HepG2 (cell line): ENCODE results near the gene CAMKMT. TPM values are rescaled to one million over a fixed set of nuclear protein-coding genes. Genes with fewer than 3 reads are reported as not detected.

ENCODE experiments used
- ATAC-seq: fragments of 200-7000 bp; cut with Tn5 transposase; 3 replicates; pipeline ENCODE4 v1.9.1; 2020; ENCODE audit warnings: mild to moderate bottlenecking, moderate library complexity
- BruUV-seq: library from RNA; stranded (reverse); fragments of 400-500 nt; replicated peaks from 2 replicates; lab custom pipeline; 2021; lab: Mats Ljungman, UMichigan
- CTCF ChIA-PET: fragments of 300-600 bp; formaldehyde crosslinking; extraction: SDS; loops from one replicate; lab custom pipeline; 2021; ENCODE audit warnings: low total read pairs, inconsistent platforms, low intra/inter-chr PET ratio; lab: Yijun Ruan, JAX
- POLR2A ChIA-PET: fragments of 350-600 bp; sonication (Branson Sonifier 250); formaldehyde crosslinking; loops from one replicate; lab custom pipeline; 2020; ENCODE audit warnings: antibody characterized with exemption, inconsistent platforms; lab: Yijun Ruan, JAX
- DNase-seq: peaks from one replicate; pipeline ENCODE4 v3.0.0-alpha.2; 2015; ENCODE audit warnings: low spot score
- FAIRE-seq: peaks from 3 replicates; lab custom pipeline; 2011; peaks lifted over from hg19 to GRCh38; lab: Jason Lieb, UNC
- H2AFZ ChIP-seq: one replicate; pipeline ENCODE4 v1.6.1; 2011; ENCODE audit warnings: low read length, inconsistent platforms
- H3K27ac ChIP-seq: fragments of 300-600 bp; 3 replicates; pipeline ENCODE4 v1.8.0; 2011; ENCODE audit warnings: mixed run types, mild to moderate bottlenecking, mixed read lengths, low read length, inconsistent platforms; ENCODE audit not compliant: insufficient read depth; ENCODE audit errors: extremely low read length
- H3K27me3 ChIP-seq, 2 experiments: fragments of 200-600 bp in 1 of 2; 2 replicates in 1 of 2; 3 replicates in 1 of 2; pipeline versions ENCODE4 v1.6.0 to v1.8.0; 2011; ENCODE audit warnings: low read length in 2 of 2, mild to moderate bottlenecking in 2 of 2, moderate library complexity in 2 of 2, inconsistent platforms in 1 of 2; ENCODE audit not compliant: insufficient read depth in 2 of 2, control insufficient read depth in 1 of 2
- H3K36me3 ChIP-seq, 2 experiments: fragments of 200-600 bp in 1 of 2; replicated peaks in 1 of 2; 2 replicates in 1 of 2; 3 replicates in 1 of 2; pipeline versions ENCODE4 v1.5.1 to v1.8.0; 2011; ENCODE audit warnings: low read length in 2 of 2, inconsistent platforms in 1 of 2; ENCODE audit not compliant: insufficient read depth in 2 of 2, control insufficient read depth in 1 of 2
- H3K4me1 ChIP-seq: 2 replicates; pipeline ENCODE4 v1.5.1; 2012; ENCODE audit warnings: low read length, inconsistent platforms; ENCODE audit not compliant: insufficient read depth
- H3K4me2 ChIP-seq: 2 replicates; pipeline ENCODE4 v1.6.0; 2011; ENCODE audit warnings: low read depth, low read length, inconsistent platforms
- H3K4me3 ChIP-seq, 3 experiments: fragments of 200-600 bp in 1 of 3; sonication (generic), shearing (Covaris generic) in 1 of 3; replicated peaks in 1 of 3; 2 replicates each; pipeline ENCODE4 v1.5.1; 2011 to 2016; ENCODE audit warnings: low read length in 3 of 3, inconsistent platforms in 2 of 3, low read depth in 2 of 3, mild to moderate bottlenecking in 2 of 3, control low read depth in 1 of 3, mixed read lengths in 1 of 3; ENCODE audit not compliant: insufficient read depth in 1 of 3
- H3K79me2 ChIP-seq: one replicate; pipeline ENCODE4 v1.6.1; 2011; ENCODE audit warnings: low read length, inconsistent platforms; ENCODE audit not compliant: insufficient read depth
- H3K9ac ChIP-seq: 2 replicates; pipeline ENCODE4 v1.6.0; 2011; ENCODE audit warnings: mild to moderate bottlenecking, low read depth, low read length, inconsistent platforms; ENCODE audit not compliant: insufficient read depth
- H3K9me3 ChIP-seq: 2 replicates; pipeline ENCODE4 v1.5.1; 2012; ENCODE audit warnings: mild to moderate bottlenecking, low read length
- H4K20me1 ChIP-seq: 2 replicates; pipeline ENCODE4 v1.6.0; 2011; ENCODE audit warnings: inconsistent platforms, mild to moderate bottlenecking, low read length, moderate library complexity; ENCODE audit not compliant: insufficient read depth
- BHLHE40 ChIP-seq: IDR thresholded peaks from 2 replicates; pipeline ENCODE4 v1.6.1; 2011; ENCODE audit warnings: low read length, improper control_type of control experiment
- BRD4 ChIP-seq: sonication (generic); formaldehyde crosslinking; IDR thresholded peaks from 2 replicates; pipeline ENCODE4 v1.4.0; 2020; ENCODE audit warnings: missing genetic modification reagents
- ELF4 ChIP-seq: sonication (generic); formaldehyde crosslinking; IDR thresholded peaks from 2 replicates; pipeline ENCODE4 v1.5.0; 2020; ENCODE audit warnings: missing genetic modification reagents, mild to moderate bottlenecking, moderate library complexity, borderline replicate concordance
- MAZ ChIP-seq, 2 experiments: sonication (generic) in 1 of 2; formaldehyde crosslinking in 1 of 2; IDR thresholded peaks; 2 replicates each; pipeline versions ENCODE4 v1.5.0 to v1.6.1; 2012 to 2020; ENCODE audit warnings: low read depth in 2 of 2, mild to moderate bottlenecking in 2 of 2, borderline replicate concordance in 1 of 2, improper control_type of control experiment in 1 of 2, low read length in 1 of 2, missing genetic modification reagents in 1 of 2, moderate library complexity in 1 of 2
- SMAD3 ChIP-seq: sonication (generic); formaldehyde crosslinking; IDR thresholded peaks from 2 replicates; pipeline ENCODE4 v1.4.0; 2020; ENCODE audit warnings: missing genetic modification reagents
- SOX13 ChIP-seq, 3 experiments: fragments of 450-650 bp in 1 of 3; sonication (generic) in 1 of 3; formaldehyde crosslinking in 1 of 3; IDR thresholded peaks in 2 of 3; conservative IDR thresholded peaks in 1 of 3; 2 replicates each; pipeline versions ENCODE4 v1.5.0 to v1.6.1; 2016 to 2020; ENCODE audit warnings: antibody characterized with exemption in 1 of 3, mild to moderate bottlenecking in 1 of 3, missing compliant biosample characterization in 1 of 3, missing genetic modification reagents in 1 of 3, moderate library complexity in 1 of 3
- SRY ChIP-seq: sonication (generic); formaldehyde crosslinking; IDR thresholded peaks from 2 replicates; pipeline ENCODE4 v1.8.0; 2022; ENCODE audit warnings: mild to moderate bottlenecking, missing genetic modification reagents
- TBX2 ChIP-seq: sonication (generic); formaldehyde crosslinking; IDR thresholded peaks from 2 replicates; pipeline ENCODE4 v1.5.0; 2020; ENCODE audit warnings: missing genetic modification reagents, mild to moderate bottlenecking, borderline replicate concordance
- YEATS2 ChIP-seq: sonication (generic); formaldehyde crosslinking; IDR thresholded peaks from 2 replicates; pipeline ENCODE4 v1.4.0; 2020; ENCODE audit warnings: missing genetic modification reagents, borderline replicate concordance
- ZNF230 ChIP-seq: sonication (generic); formaldehyde crosslinking; IDR thresholded peaks from 2 replicates; pipeline ENCODE4 v1.4.0; 2020; ENCODE audit warnings: mild to moderate bottlenecking, missing genetic modification reagents
- ZNF432 ChIP-seq: sonication (generic); formaldehyde crosslinking; IDR thresholded peaks from 2 replicates; pipeline ENCODE4 v1.5.0; 2020; ENCODE audit warnings: missing genetic modification reagents, mild to moderate bottlenecking, borderline replicate concordance
- WGBS: methylation state at CpG from one replicate; pipeline ENCODE4 v1.1.6; 2017; ENCODE audit warnings: low lambda C conversion rate; 5-methylcytosine and 5-hydroxymethylcytosine counted together
- in situ Hi-C: cut with HindIII; loops from 2 replicates; pipeline ENCODE4 v1.10.0; 2017; ENCODE audit warnings: low pct_unique_long_range_greater_than_20kb; ENCODE audit not compliant: extremely low pct_ligation_motif_present
- intact Hi-C: fragments of 100-400 bp; cut with micrococcal nuclease; formaldehyde crosslinking; loops from one replicate; pipeline ENCODE4 v1.10.0; 2022; ENCODE audit not compliant: unreplicated experiment
- polyA plus RNA-seq, 8 experiments: library from polyadenylated mRNA; depleted of rRNA in 3 of 8; stranded (reverse) in 7 of 8; unstranded in 1 of 8; fragments of >200 nt; fragmentation: Illumina TruSeq in 4 of 8; extraction: Trizol in 4 of 8; gene quantifications; 2 replicates each; pipeline versions ENCODE4 v1.2.1 to v1.2.3, GENCODE V29; 2011 to 2016; ENCODE audit warnings: low read depth in 4 of 8, missing spikeins in 1 of 8, mixed read lengths in 1 of 8; ENCODE audit not compliant: insufficient read depth in 1 of 8
- total RNA-seq, 5 experiments: library from RNA; depleted of rRNA; stranded (reverse); fragments of >200 nt; fragmentation: Illumina TruSeq; extraction: Trizol; gene quantifications; 2 replicates each; pipeline ENCODE4 v1.2.3, GENCODE V29; 2016; ENCODE audit warnings: low read depth in 1 of 5
- TF ChIP-seq, protein P1 (sequence below): sonication (generic); formaldehyde crosslinking; IDR thresholded peaks from 2 replicates; pipeline ENCODE4 v1.4.0; 2020; ENCODE audit warnings: missing genetic modification reagents
- TF ChIP-seq, protein P2 (sequence below): sonication (generic); formaldehyde crosslinking; IDR thresholded peaks from 2 replicates; pipeline ENCODE4 v1.5.0; 2020; ENCODE audit warnings: mild to moderate bottlenecking, missing genetic modification reagents, borderline replicate concordance
- TF ChIP-seq, protein P3 (sequence below): sonication (generic); formaldehyde crosslinking; IDR thresholded peaks from 2 replicates; pipeline ENCODE4 v1.4.0; 2020; ENCODE audit warnings: missing genetic modification reagents
- TF ChIP-seq, protein P4 (sequence below): sonication (generic); formaldehyde crosslinking; conservative IDR thresholded peaks from 2 replicates; pipeline ENCODE4 v1.4.0; 2020; ENCODE audit warnings: missing genetic modification reagents
- TF ChIP-seq, protein P5 (sequence below): sonication (generic); formaldehyde crosslinking; IDR thresholded peaks from 2 replicates; pipeline ENCODE4 v1.8.0; 2022; ENCODE audit warnings: mild to moderate bottlenecking, missing genetic modification reagents, borderline replicate concordance

CAMKMT gene
- total and polyA plus RNA-seq, 2 of the 13 experiments (the other 11 are each of a cell fraction or from before 2014, with no cell fraction given): 6.9 to 20.8 TPM

DNA sequence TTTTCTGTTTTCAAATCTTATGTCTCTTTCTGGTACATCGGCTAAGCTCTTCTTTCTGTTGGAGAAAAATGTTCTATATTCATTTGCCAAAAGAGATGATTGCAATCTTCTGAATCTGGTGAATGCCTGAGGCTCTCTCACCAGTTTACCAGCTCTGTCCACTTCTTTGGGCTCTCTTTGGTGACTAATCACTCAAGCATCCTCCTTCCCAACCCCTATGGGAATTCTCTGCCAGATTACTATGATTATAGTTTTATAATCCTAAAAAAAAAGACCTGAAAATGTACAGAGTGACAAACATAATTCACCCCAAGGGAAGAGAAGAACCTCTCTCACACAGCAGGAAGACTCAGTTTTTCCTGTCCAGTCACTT is 187.3 kb downstream of the CAMKMT start:
- ATAC-seq (no peak), DNase-seq (no peak), FAIRE-seq (no peak)
- H3K4me3 ChIP-seq: no peak overlapping the region
- no peak overlapping the region for H3K4me2 ChIP-seq
- in situ Hi-C loops (no loop called here), intact Hi-C loops (no loop called here)
- no peak overlapping the region for H2AFZ ChIP-seq
- CTCF ChIA-PET: no interaction called here
- H3K36me3 ChIP-seq: no peaks in the 10 kb centered on the region
- 0 out of 2 replicates have a peak, but pooled peaks cover 1% of the 10 kb centered on the region for H3K4me1 ChIP-seq
- H4K20me1 ChIP-seq: no peaks in the 10 kb centered on the region
- H3K9me3 ChIP-seq: no peaks in the 10 kb centered on the region
- no peaks in the 10 kb centered on the region for H3K27me3 ChIP-seq
- H3K79me2 ChIP-seq: no peaks in the 10 kb centered on the region
- no peak overlapping the region for H3K27ac ChIP-seq
- no TSS peak for BruUV-seq
- POLR2A ChIA-PET: no interaction called here
- H3K9ac ChIP-seq: no peak overlapping the region
- 98% methylated on average over 1 of the region's 1 CpG for WGBS
- no peak for TF ChIP-seq BRD4 (CRISPR knock-in tag)
- no peak for TF ChIP-seq YEATS2 (CRISPR knock-in tag)
- TF ChIP-seq SRY (CRISPR knock-in tag): no peak
- no peak for TF ChIP-seq ZNF230
- TF ChIP-seq, protein P1, sequence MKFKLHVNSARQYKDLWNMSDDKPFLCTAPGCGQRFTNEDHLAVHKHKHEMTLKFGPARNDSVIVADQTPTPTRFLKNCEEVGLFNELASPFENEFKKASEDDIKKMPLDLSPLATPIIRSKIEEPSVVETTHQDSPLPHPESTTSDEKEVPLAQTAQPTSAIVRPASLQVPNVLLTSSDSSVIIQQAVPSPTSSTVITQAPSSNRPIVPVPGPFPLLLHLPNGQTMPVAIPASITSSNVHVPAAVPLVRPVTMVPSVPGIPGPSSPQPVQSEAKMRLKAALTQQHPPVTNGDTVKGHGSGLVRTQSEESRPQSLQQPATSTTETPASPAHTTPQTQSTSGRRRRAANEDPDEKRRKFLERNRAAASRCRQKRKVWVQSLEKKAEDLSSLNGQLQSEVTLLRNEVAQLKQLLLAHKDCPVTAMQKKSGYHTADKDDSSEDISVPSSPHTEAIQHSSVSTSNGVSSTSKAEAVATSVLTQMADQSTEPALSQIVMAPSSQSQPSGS (CRISPR knock-in tag): no peak
- no peak for TF ChIP-seq MAZ (IDR thresholded peaks at IDR 0.05; ENCODE audit: borderline replicate concordance, low read depth, low read length)
- TF ChIP-seq MAZ (CRISPR knock-in tag; IDR thresholded peaks at IDR 0.05; ENCODE audit: low read depth): no peak
- TF ChIP-seq, protein P2, sequence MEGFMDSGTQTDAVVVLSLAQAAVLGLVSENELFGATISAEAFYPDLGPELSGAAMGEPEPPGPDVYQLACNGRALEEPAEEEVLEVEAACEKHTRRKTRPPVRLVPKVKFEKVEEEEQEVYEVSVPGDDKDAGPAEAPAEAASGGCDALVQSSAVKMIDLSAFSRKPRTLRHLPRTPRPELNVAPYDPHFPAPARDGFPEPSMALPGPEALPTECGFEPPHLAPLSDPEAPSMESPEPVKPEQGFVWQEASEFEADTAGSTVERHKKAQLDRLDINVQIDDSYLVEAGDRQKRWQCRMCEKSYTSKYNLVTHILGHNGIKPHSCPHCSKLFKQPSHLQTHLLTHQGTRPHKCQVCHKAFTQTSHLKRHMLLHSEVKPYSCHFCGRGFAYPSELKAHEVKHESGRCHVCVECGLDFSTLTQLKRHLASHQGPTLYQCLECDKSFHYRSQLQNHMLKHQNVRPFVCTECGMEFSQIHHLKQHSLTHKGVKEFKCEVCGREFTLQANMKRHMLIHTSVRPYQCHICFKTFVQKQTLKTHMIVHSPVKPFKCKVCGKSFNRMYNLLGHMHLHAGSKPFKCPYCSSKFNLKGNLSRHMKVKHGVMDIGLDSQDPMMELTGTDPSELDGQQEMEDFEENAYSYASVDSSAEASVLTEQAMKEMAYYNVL (CRISPR knock-in tag): no peak
- no peak for TF ChIP-seq SMAD3 (CRISPR knock-in tag)
- TF ChIP-seq, protein P3, sequence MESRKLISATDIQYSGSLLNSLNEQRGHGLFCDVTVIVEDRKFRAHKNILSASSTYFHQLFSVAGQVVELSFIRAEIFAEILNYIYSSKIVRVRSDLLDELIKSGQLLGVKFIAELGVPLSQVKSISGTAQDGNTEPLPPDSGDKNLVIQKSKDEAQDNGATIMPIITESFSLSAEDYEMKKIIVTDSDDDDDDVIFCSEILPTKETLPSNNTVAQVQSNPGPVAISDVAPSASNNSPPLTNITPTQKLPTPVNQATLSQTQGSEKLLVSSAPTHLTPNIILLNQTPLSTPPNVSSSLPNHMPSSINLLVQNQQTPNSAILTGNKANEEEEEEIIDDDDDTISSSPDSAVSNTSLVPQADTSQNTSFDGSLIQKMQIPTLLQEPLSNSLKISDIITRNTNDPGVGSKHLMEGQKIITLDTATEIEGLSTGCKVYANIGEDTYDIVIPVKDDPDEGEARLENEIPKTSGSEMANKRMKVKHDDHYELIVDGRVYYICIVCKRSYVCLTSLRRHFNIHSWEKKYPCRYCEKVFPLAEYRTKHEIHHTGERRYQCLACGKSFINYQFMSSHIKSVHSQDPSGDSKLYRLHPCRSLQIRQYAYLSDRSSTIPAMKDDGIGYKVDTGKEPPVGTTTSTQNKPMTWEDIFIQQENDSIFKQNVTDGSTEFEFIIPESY: no peak
- no peak for TF ChIP-seq ZNF432 (CRISPR knock-in tag)
- no peak for TF ChIP-seq TBX2 (CRISPR knock-in tag)
- TF ChIP-seq, protein P4, sequence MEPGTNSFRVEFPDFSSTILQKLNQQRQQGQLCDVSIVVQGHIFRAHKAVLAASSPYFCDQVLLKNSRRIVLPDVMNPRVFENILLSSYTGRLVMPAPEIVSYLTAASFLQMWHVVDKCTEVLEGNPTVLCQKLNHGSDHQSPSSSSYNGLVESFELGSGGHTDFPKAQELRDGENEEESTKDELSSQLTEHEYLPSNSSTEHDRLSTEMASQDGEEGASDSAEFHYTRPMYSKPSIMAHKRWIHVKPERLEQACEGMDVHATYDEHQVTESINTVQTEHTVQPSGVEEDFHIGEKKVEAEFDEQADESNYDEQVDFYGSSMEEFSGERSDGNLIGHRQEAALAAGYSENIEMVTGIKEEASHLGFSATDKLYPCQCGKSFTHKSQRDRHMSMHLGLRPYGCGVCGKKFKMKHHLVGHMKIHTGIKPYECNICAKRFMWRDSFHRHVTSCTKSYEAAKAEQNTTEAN (CRISPR knock-in tag): no peak
- no peak for TF ChIP-seq ELF4 (CRISPR knock-in tag)
- TF ChIP-seq SOX13 (IDR thresholded peaks at IDR 0.05): no peak
- no peak for TF ChIP-seq SOX13 (CRISPR knock-in tag; conservative IDR thresholded peaks at IDR 0.05 in 1 of 2, IDR thresholded peaks at IDR 0.05 in 1 of 2)
- TF ChIP-seq BHLHE40: no peak
- TF ChIP-seq, protein P5, sequence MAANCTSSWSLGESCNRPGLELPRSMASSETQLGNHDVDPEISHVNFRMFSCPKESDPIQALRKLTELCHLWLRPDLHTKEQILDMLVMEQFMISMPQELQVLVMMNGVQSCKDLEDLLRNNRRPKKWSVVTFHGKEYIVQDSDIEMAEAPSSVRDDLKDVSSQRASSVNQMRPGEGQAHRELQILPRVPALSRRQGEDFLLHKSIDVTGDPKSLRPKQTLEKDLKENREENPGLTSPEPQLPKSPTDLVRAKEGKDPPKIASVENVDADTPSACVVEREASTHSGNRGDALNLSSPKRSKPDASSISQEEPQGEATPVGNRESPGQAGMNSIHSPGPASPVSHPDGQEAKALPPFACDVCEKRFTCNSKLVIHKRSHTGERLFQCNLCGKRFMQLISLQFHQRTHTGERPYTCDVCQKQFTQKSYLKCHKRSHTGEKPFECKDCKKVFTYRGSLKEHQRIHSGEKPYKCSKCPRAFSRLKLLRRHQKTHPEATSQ: no peak
